ENCODE results near the gene NUB1.

DNA sequence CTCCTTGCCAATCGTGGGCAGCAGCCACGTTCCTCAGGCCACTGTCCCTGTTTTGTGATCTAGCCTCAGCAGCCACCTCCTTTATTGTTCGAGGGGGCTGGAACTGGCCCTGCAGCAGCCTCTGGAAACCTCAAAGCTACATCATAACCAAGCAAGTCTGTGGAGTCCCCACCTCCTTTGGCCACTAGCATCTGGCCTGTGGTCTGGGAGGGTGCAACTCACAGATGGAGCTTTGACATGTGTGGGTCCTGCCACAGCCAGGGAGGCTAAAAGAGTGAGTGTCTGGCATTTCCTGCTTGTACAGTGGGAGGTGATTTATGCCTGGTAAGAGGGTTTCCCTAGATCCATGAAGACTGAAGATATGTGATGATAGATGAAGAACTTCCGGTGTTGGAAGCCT lies 32.3 kb upstream of the NUB1 start:
- TF ChIP-seq, protein P1, sequence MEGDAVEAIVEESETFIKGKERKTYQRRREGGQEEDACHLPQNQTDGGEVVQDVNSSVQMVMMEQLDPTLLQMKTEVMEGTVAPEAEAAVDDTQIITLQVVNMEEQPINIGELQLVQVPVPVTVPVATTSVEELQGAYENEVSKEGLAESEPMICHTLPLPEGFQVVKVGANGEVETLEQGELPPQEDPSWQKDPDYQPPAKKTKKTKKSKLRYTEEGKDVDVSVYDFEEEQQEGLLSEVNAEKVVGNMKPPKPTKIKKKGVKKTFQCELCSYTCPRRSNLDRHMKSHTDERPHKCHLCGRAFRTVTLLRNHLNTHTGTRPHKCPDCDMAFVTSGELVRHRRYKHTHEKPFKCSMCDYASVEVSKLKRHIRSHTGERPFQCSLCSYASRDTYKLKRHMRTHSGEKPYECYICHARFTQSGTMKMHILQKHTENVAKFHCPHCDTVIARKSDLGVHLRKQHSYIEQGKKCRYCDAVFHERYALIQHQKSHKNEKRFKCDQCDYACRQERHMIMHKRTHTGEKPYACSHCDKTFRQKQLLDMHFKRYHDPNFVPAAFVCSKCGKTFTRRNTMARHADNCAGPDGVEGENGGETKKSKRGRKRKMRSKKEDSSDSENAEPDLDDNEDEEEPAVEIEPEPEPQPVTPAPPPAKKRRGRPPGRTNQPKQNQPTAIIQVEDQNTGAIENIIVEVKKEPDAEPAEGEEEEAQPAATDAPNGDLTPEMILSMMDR (IDR thresholded peaks at IDR 0.05) = no peak
- no peak for TF ChIP-seq POLR2A (IDR thresholded peaks at IDR 0.05)
